ENCODE data around the gene RBMS1. TPM values are rescaled to one million over a fixed set of nuclear protein-coding genes. Genes with fewer than 3 reads are reported as not detected.

Gene RBMS1
- total and polyA plus RNA-seq, 2 donors (not counting 1 experiment from before 2014, with no cell fraction given) = 18.0 to 36.7 TPM

- Mint-ChIP-seq H3K27ac (no peak overlapping the region), H3K9me3 (ENCODE audit: insufficient read depth) (no peaks in the 10 kb centered on the region), H3K4me1 (no peaks in the 10 kb centered on the region), H3K4me3 (no peak overlapping the region), H3K27me3 (peaks cover 20% of the 10 kb centered on the region)
- ATAC-seq (ENCODE audit: low read depth) = no peak
- H4K20me1 ChIP-seq (ENCODE audit: control insufficient read depth, insufficient read depth, low read length, poor library complexity, severe bottlenecking) = no peaks in the 10 kb centered on the region
- TF ChIP-seq EZH2 (IDR thresholded peaks at IDR 0.05; ENCODE audit: borderline replicate concordance, insufficient read depth, low read depth, low read length, poor library complexity, severe bottlenecking) (no peak), CTCF (IDR thresholded peaks at IDR 0.05) (no peak)
- no peak for DNase-seq
- H3K27me3 ChIP-seq (replicated peaks in 1 of 4; ENCODE audit: control extremely low read depth in 1 of 4, control insufficient read depth in 3 of 4, insufficient read depth in 4 of 4, low read length in 3 of 4) = no peaks in the 10 kb centered on the region
- H3K4me1 ChIP-seq (ENCODE audit: control insufficient read depth in 2 of 2, insufficient read depth in 2 of 2, low read length in 2 of 2) = no peaks in the 10 kb centered on the region
- 89% methylated on average over 3 of the region's 4 CpGs for WGBS (ENCODE audit: insufficient coverage)
- intact Hi-C loops (cut with micrococcal nuclease) = no loop called here
- ChIA-PET CTCF (no interaction called here), POLR2A (no interaction called here)
- no peaks in the 10 kb centered on the region for H3K79me2 ChIP-seq (ENCODE audit: control insufficient read depth, insufficient read depth, low read length)
- no peak overlapping the region for H3K4me2 ChIP-seq (replicated peaks; ENCODE audit: low read depth, low read length, poor library complexity, severe bottlenecking)
- H3K36me3 ChIP-seq (replicated peaks in 1 of 2; ENCODE audit: control extremely low read depth in 1 of 2, control insufficient read depth in 1 of 2, extremely low read depth in 1 of 2, insufficient read depth in 2 of 2, low read length in 1 of 2) = no peaks in the 10 kb centered on the region
- H3K9ac ChIP-seq (ENCODE audit: low read length) = no peak overlapping the region
- no peak overlapping the region for H2AFZ ChIP-seq (ENCODE audit: insufficient read depth, low read depth, low read length, poor library complexity, severe bottlenecking)
- no peak overlapping the region for H3K27ac ChIP-seq (ENCODE audit: low read length in 2 of 2)
- no peak overlapping the region for H3K4me3 ChIP-seq (ENCODE audit: control extremely low read depth in 1 of 5, extremely low read depth in 1 of 5, insufficient read depth in 1 of 5, low read depth in 2 of 5, low read length in 4 of 5)
- H3K9me3 ChIP-seq (ENCODE audit: control extremely low read depth in 1 of 3, control insufficient read depth in 2 of 3, insufficient read depth in 1 of 3, low read length in 2 of 3) = no peaks in the 10 kb centered on the region
These were observed 20.8 kb downstream of the RBMS1 start for GRCh38 chr2:160472839-160473251.

- Histone ChIP-seq H3K4me1 (ENCODE audit: control insufficient read depth in 2 of 2, insufficient read depth in 2 of 2, low read length in 2 of 2) (no peaks in the 10 kb centered on the region), H3K9ac (ENCODE audit: low read length) (no peak overlapping the region), H3K4me2 (replicated peaks; ENCODE audit: low read depth, low read length, poor library complexity, severe bottlenecking) (no peak overlapping the region), H3K9me3 (ENCODE audit: control extremely low read depth in 1 of 3, control insufficient read depth in 2 of 3, insufficient read depth in 1 of 3, low read length in 2 of 3) (no peaks in the 10 kb centered on the region), H2AFZ (ENCODE audit: insufficient read depth, low read depth, low read length, poor library complexity, severe bottlenecking) (no peak overlapping the region), H3K4me3 (ENCODE audit: control extremely low read depth in 1 of 5, extremely low read depth in 1 of 5, insufficient read depth in 1 of 5, low read depth in 2 of 5, low read length in 4 of 5) (no peak overlapping the region), H3K79me2 (ENCODE audit: control insufficient read depth, insufficient read depth, low read length) (no peaks in the 10 kb centered on the region), H3K27me3 (replicated peaks in 1 of 4; ENCODE audit: control extremely low read depth in 1 of 4, control insufficient read depth in 3 of 4, insufficient read depth in 4 of 4, low read length in 3 of 4) (no peaks in the 10 kb centered on the region), H4K20me1 (ENCODE audit: control insufficient read depth, insufficient read depth, low read length, poor library complexity, severe bottlenecking) (no peaks in the 10 kb centered on the region), H3K27ac (ENCODE audit: low read length in 2 of 2) (no peak overlapping the region), H3K36me3 (replicated peaks in 1 of 2; ENCODE audit: control extremely low read depth in 1 of 2, control insufficient read depth in 1 of 2, extremely low read depth in 1 of 2, insufficient read depth in 2 of 2, low read length in 1 of 2) (no peaks in the 10 kb centered on the region)
- POLR2A ChIA-PET = no interaction called here
- Mint-ChIP-seq H3K27ac (no peak overlapping the region), H3K9me3 (ENCODE audit: insufficient read depth) (no peaks in the 10 kb centered on the region), H3K27me3 (peaks cover 21% of the 10 kb centered on the region), H3K4me3 (no peak overlapping the region), H3K4me1 (no peaks in the 10 kb centered on the region)
- intact Hi-C loops (cut with micrococcal nuclease) = no loop called here
- DNase-seq (no peak), ATAC-seq (ENCODE audit: low read depth) (no peak)
- TF ChIP-seq EZH2 (IDR thresholded peaks at IDR 0.05; ENCODE audit: borderline replicate concordance, insufficient read depth, low read depth, low read length, poor library complexity, severe bottlenecking) (no peak), CTCF (IDR thresholded peaks at IDR 0.05) (no peak)
- CTCF ChIA-PET = no interaction called here
- no CpG with 5 or more reads among the region's 3 CpGs for WGBS (ENCODE audit: insufficient coverage)
These were observed 21.7 kb downstream of the RBMS1 start for GRCh38 chr2:160471950-160472349.
